Epithelial cell of esophagus (primary cell): Measurements from ENCODE around the gene KSR2.
"Not testable (repeated sequence)": the region's sequence is repeated elsewhere in the genome, so short reads cannot be mapped to it uniquely, and the experiment has no call there.

Experiments
- DNase-seq: peaks from one replicate; pipeline ENCODE4 v3.0.0; 2010; ENCODE audit warnings: low read depth
- H3K4me3 ChIP-seq: 2 replicates; pipeline ENCODE4 v1.5.1; 2011; ENCODE audit warnings: mild to moderate bottlenecking, low read length, control low read depth
- TF ChIP-seq, protein P1 (sequence below): IDR thresholded peaks from 2 replicates; pipeline ENCODE4 v1.5.1; 2011; ENCODE audit warnings: low read depth, mild to moderate bottlenecking, low read length, control low read depth, inconsistent platforms; ENCODE audit not compliant: insufficient read depth; ENCODE audit errors: missing control alignments

Gene KSR2

DNA sequence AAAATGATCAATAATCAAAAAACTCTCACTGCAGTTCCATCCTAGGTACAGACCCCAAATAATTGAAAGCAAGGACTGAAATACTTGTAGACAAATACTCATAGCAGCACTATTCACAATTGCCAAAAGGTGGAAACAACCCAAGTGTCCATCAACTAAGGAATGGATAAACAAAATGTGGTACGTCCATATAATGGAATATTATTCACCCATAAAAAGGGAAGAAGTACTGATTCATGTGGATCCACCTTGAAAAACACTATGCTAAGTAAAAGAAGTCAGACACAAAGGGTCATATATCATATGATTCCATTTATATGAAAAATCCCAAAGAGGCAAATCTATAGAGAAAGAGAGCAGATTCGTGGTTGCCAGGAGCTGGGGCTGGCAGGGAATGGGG, 202.8 kb downstream of the KSR2 start:
- no peak for DNase-seq
- H3K4me3 ChIP-seq = no peak overlapping the region
- TF ChIP-seq, protein P1, sequence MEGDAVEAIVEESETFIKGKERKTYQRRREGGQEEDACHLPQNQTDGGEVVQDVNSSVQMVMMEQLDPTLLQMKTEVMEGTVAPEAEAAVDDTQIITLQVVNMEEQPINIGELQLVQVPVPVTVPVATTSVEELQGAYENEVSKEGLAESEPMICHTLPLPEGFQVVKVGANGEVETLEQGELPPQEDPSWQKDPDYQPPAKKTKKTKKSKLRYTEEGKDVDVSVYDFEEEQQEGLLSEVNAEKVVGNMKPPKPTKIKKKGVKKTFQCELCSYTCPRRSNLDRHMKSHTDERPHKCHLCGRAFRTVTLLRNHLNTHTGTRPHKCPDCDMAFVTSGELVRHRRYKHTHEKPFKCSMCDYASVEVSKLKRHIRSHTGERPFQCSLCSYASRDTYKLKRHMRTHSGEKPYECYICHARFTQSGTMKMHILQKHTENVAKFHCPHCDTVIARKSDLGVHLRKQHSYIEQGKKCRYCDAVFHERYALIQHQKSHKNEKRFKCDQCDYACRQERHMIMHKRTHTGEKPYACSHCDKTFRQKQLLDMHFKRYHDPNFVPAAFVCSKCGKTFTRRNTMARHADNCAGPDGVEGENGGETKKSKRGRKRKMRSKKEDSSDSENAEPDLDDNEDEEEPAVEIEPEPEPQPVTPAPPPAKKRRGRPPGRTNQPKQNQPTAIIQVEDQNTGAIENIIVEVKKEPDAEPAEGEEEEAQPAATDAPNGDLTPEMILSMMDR = no peak

DNA sequence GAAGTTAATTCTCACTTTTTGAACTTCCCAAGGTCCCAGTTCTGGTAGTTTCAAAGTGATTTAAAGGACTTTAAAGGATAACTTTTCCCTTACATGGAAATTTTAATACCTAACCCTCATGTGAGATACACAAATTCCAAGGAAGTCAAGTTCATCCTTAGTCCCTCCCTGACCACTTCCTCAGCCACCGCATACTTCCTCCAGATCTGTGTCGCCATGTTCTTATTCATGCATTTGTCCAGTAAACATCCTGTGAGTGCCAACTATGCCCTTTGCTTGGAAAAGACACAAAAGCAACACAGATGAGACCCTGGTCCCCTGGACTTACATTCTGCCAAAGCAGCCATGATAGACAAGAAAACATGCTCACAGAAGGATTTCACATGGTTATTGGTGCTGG, 206.6 kb downstream of the KSR2 start:
- TF ChIP-seq, protein P1 = no peak
- H3K4me3 ChIP-seq = no peak overlapping the region
- DNase-seq = no peak

DNA sequence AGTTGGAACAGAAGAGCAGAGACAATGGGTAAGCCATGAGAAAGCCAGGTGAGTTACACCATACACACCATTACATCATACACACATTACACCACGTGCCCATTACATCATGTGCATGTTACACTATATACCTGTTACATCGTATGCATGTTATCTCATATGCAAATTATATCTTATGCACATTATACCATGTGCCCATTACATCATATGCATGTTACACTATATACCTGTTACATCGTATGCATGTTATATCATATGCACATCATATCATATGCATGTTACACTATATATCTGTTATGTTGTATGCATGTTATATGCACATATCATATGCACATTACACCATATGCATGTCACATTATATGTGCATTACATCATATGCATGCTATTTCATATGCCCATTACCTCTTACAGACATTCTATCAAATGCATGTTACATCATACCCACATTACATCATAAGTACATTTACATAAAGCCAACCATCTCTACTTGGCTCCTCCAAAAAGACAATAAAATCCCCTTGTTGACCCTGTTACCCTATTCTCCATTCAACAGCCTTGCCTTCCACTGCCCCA, 207.2 kb downstream of the KSR2 start:
- H3K4me3 ChIP-seq = no peak overlapping the region
- TF ChIP-seq, protein P1 = no peak
- DNase-seq = no peak

DNA sequence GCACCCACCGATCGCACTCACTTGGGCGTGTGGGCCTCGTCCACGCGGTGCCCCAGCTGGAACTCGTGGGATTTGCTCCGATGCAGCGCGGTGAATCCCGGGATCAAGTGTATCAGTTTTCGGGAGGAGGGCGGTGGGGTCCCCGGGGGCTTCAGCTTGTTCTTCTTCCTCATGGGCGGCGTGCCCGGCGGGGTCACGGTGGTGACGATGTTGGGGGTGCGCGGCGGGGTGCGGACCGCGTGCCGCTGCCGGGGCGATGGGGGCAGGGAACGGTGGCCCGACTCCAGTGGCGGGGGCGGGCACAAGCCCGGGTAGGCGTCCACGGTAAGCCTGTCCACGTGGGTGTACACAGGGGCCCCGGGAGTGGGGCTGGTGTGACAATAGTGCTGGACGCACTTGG, 207.8 kb downstream of the KSR2 start:
- no peak overlapping the region for H3K4me3 ChIP-seq
- no peak for DNase-seq
- TF ChIP-seq, protein P1 = no peak

DNA sequence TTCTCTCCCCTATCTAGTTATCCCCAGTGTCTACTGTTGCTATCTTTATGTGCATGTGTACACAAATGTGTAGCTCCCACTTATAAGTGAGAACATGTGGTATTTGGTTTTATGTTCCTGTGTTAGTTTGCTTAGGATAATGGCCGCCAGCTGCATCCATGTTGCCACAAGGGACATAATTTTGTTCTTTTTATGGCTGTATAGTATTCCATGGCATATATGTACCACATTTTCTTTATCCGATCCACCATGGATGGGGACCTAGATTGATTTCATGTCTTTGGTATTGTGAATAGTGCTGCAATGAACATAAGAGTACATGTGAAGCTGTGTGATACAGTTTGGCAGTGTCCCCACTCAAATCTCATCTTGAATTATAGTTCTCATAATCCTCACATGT, 218.1 kb downstream of the KSR2 start:
- no peak for DNase-seq
- TF ChIP-seq, protein P1 = no peak
- no peak overlapping the region for H3K4me3 ChIP-seq

DNA sequence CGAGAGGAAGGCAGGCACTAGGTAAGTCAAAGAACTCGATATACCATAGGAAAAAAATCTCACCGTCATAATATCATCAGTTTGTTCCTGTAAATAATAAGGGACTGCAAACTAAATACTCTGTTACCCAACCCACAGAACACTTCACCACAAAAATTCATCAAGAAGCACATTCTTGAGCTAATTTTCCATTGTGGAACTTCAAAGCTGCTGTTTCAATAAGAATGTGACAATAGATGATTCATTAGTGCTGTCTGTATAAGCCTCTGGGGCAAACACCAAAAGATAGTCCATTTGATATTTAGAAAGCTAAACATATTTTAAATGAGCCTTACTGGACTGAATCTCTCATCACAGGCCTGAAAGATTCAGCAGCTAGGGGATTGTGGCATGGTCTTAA, 219.4 kb downstream of the KSR2 start:
- TF ChIP-seq, protein P1 = no peak
- DNase-seq = no peak
- H3K4me3 ChIP-seq = no peak overlapping the region

DNA sequence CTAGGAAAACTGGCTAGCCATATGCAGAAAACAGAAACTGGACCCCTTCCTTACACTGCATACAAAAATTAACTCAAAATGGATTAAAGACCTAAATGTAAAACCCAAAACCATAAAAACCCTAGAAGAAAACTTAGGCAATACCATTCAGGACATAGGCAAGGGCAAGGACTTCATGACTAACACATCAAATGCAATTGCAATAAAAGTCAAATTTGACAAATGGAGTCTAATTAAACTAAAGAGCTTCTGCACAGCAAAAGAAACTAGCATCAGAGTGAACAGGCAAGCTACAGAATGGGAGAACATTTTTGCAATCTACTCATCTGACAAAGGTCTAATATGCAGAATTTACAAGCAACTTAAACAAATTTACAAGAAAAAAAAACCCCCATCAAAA, 222.4 kb downstream of the KSR2 start:
- not testable (repeated sequence) for H3K4me3 ChIP-seq, DNase-seq
